Panc1 (cell line): Measurements from ENCODE around the gene CYP2B6.

Experiments
- POLR2AphosphoS5 ChIP-seq: IDR thresholded peaks from 2 replicates; pipeline ENCODE4 v1.6.1; 2012; ENCODE audit warnings: mild to moderate bottlenecking, low read depth, low read length, moderate library complexity
- SIN3A ChIP-seq: IDR thresholded peaks from 2 replicates; pipeline ENCODE4 v1.6.1; 2012; ENCODE audit warnings: low read depth, mild to moderate bottlenecking, low read length, moderate library complexity, borderline replicate concordance; ENCODE audit not compliant: insufficient read depth
- TF ChIP-seq, protein P1 (sequence below): fragments of 450-650 bp; IDR thresholded peaks from 2 replicates; pipeline ENCODE4 v1.5.1; 2017; ENCODE audit warnings: mild to moderate bottlenecking
- TF ChIP-seq, protein P2 (sequence below), 2 experiments: IDR thresholded peaks; 2 replicates each; pipeline ENCODE4 v1.6.1; 2011 to 2012; ENCODE audit warnings: low read depth in 2 of 2, control low read depth in 1 of 2, low read length in 1 of 2, mild to moderate bottlenecking in 1 of 2, moderate library complexity in 1 of 2; ENCODE audit not compliant: insufficient read depth in 1 of 2

DNA sequence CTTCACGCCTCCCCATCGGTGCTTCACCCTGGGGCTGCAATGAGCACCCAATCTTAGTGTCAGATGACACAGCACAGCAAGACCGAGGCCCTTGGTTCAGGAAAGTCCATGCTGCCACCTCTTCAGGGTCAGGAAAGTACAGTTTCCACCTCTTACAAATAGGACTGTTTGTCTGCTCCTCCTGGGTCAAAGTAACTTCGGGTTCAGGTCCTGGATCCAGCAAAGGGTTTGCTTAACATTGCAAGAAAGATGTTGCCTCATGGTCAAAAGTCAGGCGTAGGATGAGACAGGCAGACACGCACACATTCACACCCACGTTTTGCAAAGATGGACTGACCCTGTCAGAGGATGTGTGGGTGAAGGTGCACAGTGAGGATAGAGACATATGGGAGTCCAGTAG, 1.6 kb upstream of the CYP2B6 start:
- TF ChIP-seq, protein P1, sequence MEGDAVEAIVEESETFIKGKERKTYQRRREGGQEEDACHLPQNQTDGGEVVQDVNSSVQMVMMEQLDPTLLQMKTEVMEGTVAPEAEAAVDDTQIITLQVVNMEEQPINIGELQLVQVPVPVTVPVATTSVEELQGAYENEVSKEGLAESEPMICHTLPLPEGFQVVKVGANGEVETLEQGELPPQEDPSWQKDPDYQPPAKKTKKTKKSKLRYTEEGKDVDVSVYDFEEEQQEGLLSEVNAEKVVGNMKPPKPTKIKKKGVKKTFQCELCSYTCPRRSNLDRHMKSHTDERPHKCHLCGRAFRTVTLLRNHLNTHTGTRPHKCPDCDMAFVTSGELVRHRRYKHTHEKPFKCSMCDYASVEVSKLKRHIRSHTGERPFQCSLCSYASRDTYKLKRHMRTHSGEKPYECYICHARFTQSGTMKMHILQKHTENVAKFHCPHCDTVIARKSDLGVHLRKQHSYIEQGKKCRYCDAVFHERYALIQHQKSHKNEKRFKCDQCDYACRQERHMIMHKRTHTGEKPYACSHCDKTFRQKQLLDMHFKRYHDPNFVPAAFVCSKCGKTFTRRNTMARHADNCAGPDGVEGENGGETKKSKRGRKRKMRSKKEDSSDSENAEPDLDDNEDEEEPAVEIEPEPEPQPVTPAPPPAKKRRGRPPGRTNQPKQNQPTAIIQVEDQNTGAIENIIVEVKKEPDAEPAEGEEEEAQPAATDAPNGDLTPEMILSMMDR: no peak
- TF ChIP-seq, protein P2, sequence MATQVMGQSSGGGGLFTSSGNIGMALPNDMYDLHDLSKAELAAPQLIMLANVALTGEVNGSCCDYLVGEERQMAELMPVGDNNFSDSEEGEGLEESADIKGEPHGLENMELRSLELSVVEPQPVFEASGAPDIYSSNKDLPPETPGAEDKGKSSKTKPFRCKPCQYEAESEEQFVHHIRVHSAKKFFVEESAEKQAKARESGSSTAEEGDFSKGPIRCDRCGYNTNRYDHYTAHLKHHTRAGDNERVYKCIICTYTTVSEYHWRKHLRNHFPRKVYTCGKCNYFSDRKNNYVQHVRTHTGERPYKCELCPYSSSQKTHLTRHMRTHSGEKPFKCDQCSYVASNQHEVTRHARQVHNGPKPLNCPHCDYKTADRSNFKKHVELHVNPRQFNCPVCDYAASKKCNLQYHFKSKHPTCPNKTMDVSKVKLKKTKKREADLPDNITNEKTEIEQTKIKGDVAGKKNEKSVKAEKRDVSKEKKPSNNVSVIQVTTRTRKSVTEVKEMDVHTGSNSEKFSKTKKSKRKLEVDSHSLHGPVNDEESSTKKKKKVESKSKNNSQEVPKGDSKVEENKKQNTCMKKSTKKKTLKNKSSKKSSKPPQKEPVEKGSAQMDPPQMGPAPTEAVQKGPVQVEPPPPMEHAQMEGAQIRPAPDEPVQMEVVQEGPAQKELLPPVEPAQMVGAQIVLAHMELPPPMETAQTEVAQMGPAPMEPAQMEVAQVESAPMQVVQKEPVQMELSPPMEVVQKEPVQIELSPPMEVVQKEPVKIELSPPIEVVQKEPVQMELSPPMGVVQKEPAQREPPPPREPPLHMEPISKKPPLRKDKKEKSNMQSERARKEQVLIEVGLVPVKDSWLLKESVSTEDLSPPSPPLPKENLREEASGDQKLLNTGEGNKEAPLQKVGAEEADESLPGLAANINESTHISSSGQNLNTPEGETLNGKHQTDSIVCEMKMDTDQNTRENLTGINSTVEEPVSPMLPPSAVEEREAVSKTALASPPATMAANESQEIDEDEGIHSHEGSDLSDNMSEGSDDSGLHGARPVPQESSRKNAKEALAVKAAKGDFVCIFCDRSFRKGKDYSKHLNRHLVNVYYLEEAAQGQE (IDR thresholded peaks at IDR 0.05; ENCODE audit: insufficient read depth in 1 of 2, low read depth in 2 of 2, low read length in 1 of 2): no peak
- TF ChIP-seq POLR2AphosphoS5: no peak
- TF ChIP-seq SIN3A: no peak
